H1 (cell line): ENCODE results near the gene VPS51. TPM values are rescaled to one million over a fixed set of nuclear protein-coding genes. Genes with fewer than 3 reads are reported as not detected.
A peak's percentile ranks its signal among the peaks of the same experiment; 100 is the strongest.

ENCODE experiments used
- CTCF ChIA-PET: fragments of 300-600 bp; sonication (Branson Sonifier 250); formaldehyde crosslinking; loops from one replicate; lab custom pipeline; 2021; ENCODE audit not compliant: partially characterized antibody; lab: Charles Lee
- POLR2A ChIA-PET: fragments of 300-600 bp; sonication (Branson Sonifier 250); formaldehyde crosslinking; loops from one replicate; lab custom pipeline; 2021; ENCODE audit warnings: inconsistent platforms; ENCODE audit not compliant: partially characterized antibody; lab: Charles Lee
- DNase-seq, 2 experiments: peaks; one replicate each; pipeline versions ENCODE4 v3.0.0 to v3.0.0-alpha.2; 2010 to 2022; ENCODE audit warnings: low spot score in 2 of 2, low read depth in 1 of 2, mixed read lengths in 1 of 2
- FAIRE-seq: peaks from 2 replicates; lab custom pipeline; 2011; peaks lifted over from hg19 to GRCh38; lab: Jason Lieb, UNC
- H2AFZ ChIP-seq: 2 replicates; pipeline ENCODE4 v1.8.1; 2012; ENCODE audit warnings: low read length, inconsistent platforms
- H2AK5ac ChIP-seq: 2 replicates; pipeline ENCODE4 v1.6.1; 2013; ENCODE audit warnings: low read depth, low read length
- H2BK120ac ChIP-seq: replicated peaks from 2 replicates; pipeline ENCODE3; 2013; ENCODE audit warnings: low read depth, low read length, inconsistent platforms
- H2BK12ac ChIP-seq: 2 replicates; pipeline ENCODE4 v1.6.1; 2013; ENCODE audit warnings: low read depth, low read length
- H2BK15ac ChIP-seq: 2 replicates; pipeline ENCODE4 v1.6.1; 2013; ENCODE audit warnings: low read length
- H2BK20ac ChIP-seq: 2 replicates; pipeline ENCODE4 v1.6.1; 2013; ENCODE audit warnings: low read length
- H2BK5ac ChIP-seq: 2 replicates; pipeline ENCODE4 v1.6.1; 2013; ENCODE audit warnings: low read depth, low read length
- H3K14ac ChIP-seq: 2 replicates; pipeline ENCODE4 v1.6.1; 2013; ENCODE audit warnings: inconsistent platforms; ENCODE audit not compliant: insufficient read length
- H3K18ac ChIP-seq: 2 replicates; pipeline ENCODE4 v1.6.1; 2013; ENCODE audit warnings: low read length; ENCODE audit errors: extremely low read depth
- H3K23ac ChIP-seq: 2 replicates; pipeline ENCODE4 v1.6.1; 2013; ENCODE audit warnings: inconsistent platforms; ENCODE audit not compliant: insufficient read length
- H3K23me2 ChIP-seq: 2 replicates; pipeline ENCODE4 v1.6.1; 2013; ENCODE audit warnings: low read depth, low read length
- H3K27ac ChIP-seq: 2 replicates; pipeline ENCODE4 v1.6.1; 2011; ENCODE audit warnings: low read depth, low read length, inconsistent platforms
- H3K27me3 ChIP-seq, 4 experiments: replicated peaks in 1 of 4; 1 replicate in 1 of 4; 2 replicates in 3 of 4; pipeline versions ENCODE4 v1.6.1 to v1.8.1; 2011 to 2013; ENCODE audit warnings: low read length in 3 of 4, mild to moderate bottlenecking in 3 of 4, inconsistent platforms in 2 of 4, mixed read lengths in 2 of 4, moderate library complexity in 1 of 4; ENCODE audit not compliant: control insufficient read depth in 3 of 4, insufficient read depth in 3 of 4; ENCODE audit errors: extremely low read depth in 1 of 4
- H3K36me3 ChIP-seq, 4 experiments: 2 replicates each; pipeline versions ENCODE4 v1.6.1 to v1.8.1; 2011 to 2013; ENCODE audit warnings: mild to moderate bottlenecking in 4 of 4, low read length in 3 of 4, moderate library complexity in 2 of 4, control low read depth in 1 of 4, inconsistent platforms in 1 of 4; ENCODE audit not compliant: insufficient read depth in 4 of 4, control insufficient read depth in 2 of 4
- H3K4ac ChIP-seq: replicated peaks from 2 replicates; pipeline ENCODE3; 2013; ENCODE audit warnings: low read length, low read depth, mixed read lengths, inconsistent platforms; ENCODE audit not compliant: insufficient read length
- H3K4me1 ChIP-seq, 4 experiments: replicated peaks in 1 of 4; 1 replicate in 1 of 4; 2 replicates in 3 of 4; pipeline versions ENCODE4 v1.6.1 to v1.8.1; 2011 to 2013; ENCODE audit warnings: low read length in 3 of 4, inconsistent platforms in 2 of 4, mixed read lengths in 1 of 4; ENCODE audit not compliant: insufficient read depth in 4 of 4, control insufficient read depth in 3 of 4
- H3K4me2 ChIP-seq, 2 experiments: 2 replicates each; pipeline versions ENCODE4 v1.6.1 to v1.8.1; 2011 to 2013; ENCODE audit warnings: low read depth in 2 of 2, low read length in 2 of 2, control low read depth in 1 of 2, inconsistent platforms in 1 of 2, mild to moderate bottlenecking in 1 of 2; ENCODE audit not compliant: insufficient read depth in 1 of 2
- H3K4me3 ChIP-seq, 4 experiments: fragments of 200-600, 300-600 bp in 1 of 4; sonication (generic), shearing (Covaris generic), sonication (Bioruptor Twin) in 1 of 4; 2 replicates each; pipeline versions ENCODE4 v1.5.1 to v1.8.1; 2011 to 2016; ENCODE audit warnings: low read length in 4 of 4, low read depth in 3 of 4, control low read depth in 2 of 4, inconsistent platforms in 2 of 4, mild to moderate bottlenecking in 2 of 4, mixed read lengths in 1 of 4, moderate library complexity in 1 of 4; ENCODE audit not compliant: insufficient read depth in 2 of 4; ENCODE audit errors: extremely low read depth in 1 of 4
- H3K56ac ChIP-seq: replicated peaks from 2 replicates; pipeline ENCODE3; 2013; ENCODE audit warnings: low read depth, mild to moderate bottlenecking, mixed read lengths, low read length, inconsistent platforms; ENCODE audit not compliant: insufficient read length
- H3K79me1 ChIP-seq: 2 replicates; pipeline ENCODE4 v1.6.1; 2013; ENCODE audit warnings: low read depth, low read length, control low read depth
- H3K79me2 ChIP-seq, 2 experiments: 2 replicates each; pipeline versions ENCODE4 v1.6.1 to v1.8.1; 2012 to 2013; ENCODE audit warnings: low read length in 2 of 2, mild to moderate bottlenecking in 2 of 2, inconsistent platforms in 1 of 2; ENCODE audit not compliant: insufficient read depth in 2 of 2, control insufficient read depth in 1 of 2
- H3K9ac ChIP-seq, 4 experiments: replicated peaks in 1 of 4; 1 replicate in 1 of 4; 2 replicates in 3 of 4; pipeline versions ENCODE4 v1.6.1 to v1.8.1; 2011 to 2013; ENCODE audit warnings: low read depth in 3 of 4, low read length in 3 of 4, control low read depth in 2 of 4, mild to moderate bottlenecking in 2 of 4, moderate library complexity in 2 of 4, inconsistent platforms in 1 of 4; ENCODE audit errors: extremely low read depth in 1 of 4
- H3K9me3 ChIP-seq, 2 experiments: 2 replicates each; pipeline versions ENCODE4 v1.6.1 to v1.8.1; 2012 to 2013; ENCODE audit warnings: mild to moderate bottlenecking in 2 of 2, moderate library complexity in 2 of 2, control low read depth in 1 of 2, inconsistent platforms in 1 of 2, low read depth in 1 of 2, low read length in 1 of 2, mixed read lengths in 1 of 2; ENCODE audit not compliant: insufficient read depth in 2 of 2
- H4K20me1 ChIP-seq, 2 experiments: replicated peaks in 1 of 2; 2 replicates each; pipeline versions ENCODE3 to v1.8.1; 2011 to 2013; ENCODE audit warnings: inconsistent platforms in 2 of 2, low read length in 2 of 2, mild to moderate bottlenecking in 1 of 2; ENCODE audit not compliant: insufficient read depth in 2 of 2, control insufficient read depth in 1 of 2
- H4K5ac ChIP-seq: 2 replicates; pipeline ENCODE4 v1.6.1; 2013; ENCODE audit warnings: low read length, low read depth, mixed read lengths, inconsistent platforms; ENCODE audit not compliant: insufficient read length
- H4K8ac ChIP-seq: 2 replicates; pipeline ENCODE4 v1.8.0; 2013; ENCODE audit warnings: mild to moderate bottlenecking, moderate library complexity, low read length, inconsistent platforms; ENCODE audit not compliant: insufficient read depth; ENCODE audit errors: extremely low read depth
- H4K91ac ChIP-seq: replicated peaks from 2 replicates; pipeline ENCODE3; 2013; ENCODE audit warnings: low read length, mixed read lengths, inconsistent platforms; ENCODE audit not compliant: insufficient read length
- ASH2L ChIP-seq: fragments of 200-600, 300-600 bp; sonication (generic); IDR thresholded peaks from one replicate; pipeline ENCODE4 v1.7.1; 2017; ENCODE audit warnings: low read length
- CREB1 ChIP-seq: IDR thresholded peaks from 2 replicates; pipeline ENCODE4 v1.6.1; 2012; ENCODE audit warnings: inconsistent platforms
- CTBP2 ChIP-seq: IDR thresholded peaks from 2 replicates; pipeline ENCODE4 v1.7.0; 2011; ENCODE audit warnings: borderline replicate concordance, mild to moderate bottlenecking, moderate library complexity, mixed read lengths, low read length; ENCODE audit not compliant: insufficient read depth, insufficient read length
- EP300 ChIP-seq, 2 experiments: IDR thresholded peaks; 1 replicate in 1 of 2; 2 replicates in 1 of 2; pipeline ENCODE4 v1.6.1; 2011 to 2012; ENCODE audit warnings: low read depth in 2 of 2, low read length in 2 of 2, mild to moderate bottlenecking in 2 of 2, borderline replicate concordance in 1 of 2, inconsistent platforms in 1 of 2, moderate library complexity in 1 of 2
- GTF2F1 ChIP-seq: IDR thresholded peaks from 2 replicates; pipeline ENCODE4 v1.6.1; 2012; ENCODE audit warnings: low read depth, low read length, improper control_type of control experiment, borderline replicate concordance
- JUND ChIP-seq: IDR thresholded peaks from 2 replicates; pipeline ENCODE4 v1.6.1; 2011; ENCODE audit warnings: mild to moderate bottlenecking, improper control_type of control experiment, low read length
- MAFK ChIP-seq: IDR thresholded peaks from 2 replicates; pipeline ENCODE4 v1.6.1; 2012; ENCODE audit warnings: low read depth, mild to moderate bottlenecking, improper control_type of control experiment, low read length
- NANOG ChIP-seq: IDR thresholded peaks from 2 replicates; pipeline ENCODE4 v1.6.1; 2011; ENCODE audit warnings: low read length, low read depth, mild to moderate bottlenecking, inconsistent platforms; ENCODE audit not compliant: insufficient read depth, poor library complexity, severe bottlenecking
- POLR2A ChIP-seq, 2 experiments: IDR thresholded peaks; 1 replicate in 1 of 2; 2 replicates in 1 of 2; pipeline ENCODE4 v1.6.1; 2011; ENCODE audit warnings: low read depth in 2 of 2, low read length in 2 of 2, mild to moderate bottlenecking in 2 of 2; ENCODE audit errors: control extremely low read depth in 1 of 2
- SP4 ChIP-seq: IDR thresholded peaks from 2 replicates; pipeline ENCODE4 v1.6.1; 2012; ENCODE audit warnings: low read length, inconsistent platforms
- SRF ChIP-seq: IDR thresholded peaks from 2 replicates; pipeline ENCODE4 v1.6.1; 2011; ENCODE audit warnings: mild to moderate bottlenecking, low read depth, low read length, moderate library complexity
- TAF1 ChIP-seq: IDR thresholded peaks from 2 replicates; pipeline ENCODE4 v1.6.1; 2011; ENCODE audit warnings: mild to moderate bottlenecking, low read depth, low read length
- TEAD4 ChIP-seq: IDR thresholded peaks from 2 replicates; pipeline ENCODE4 v1.6.1; 2012; ENCODE audit warnings: low read depth, low read length, inconsistent platforms, mixed read lengths
- YY1 ChIP-seq: IDR thresholded peaks from 2 replicates; pipeline ENCODE4 v1.6.1; 2011; ENCODE audit warnings: low read depth, mild to moderate bottlenecking, low read length
- WGBS, 2 experiments: shearing (Covaris generic) in 1 of 2; methylation state at CpG; one replicate each; pipeline versions ENCODE4 v1.1.6 to v1.1.7; 2013 to 2015; ENCODE audit warnings: low lambda C conversion rate in 2 of 2, mixed read lengths in 2 of 2, inconsistent platforms in 1 of 2, low coverage in 1 of 2, missing lambda C conversion rate in 1 of 2; ENCODE audit not compliant: insufficient replicate concordance in 2 of 2, insufficient coverage in 1 of 2, insufficient read length in 1 of 2; ENCODE audit errors: extremely low coverage in 1 of 2, missing lambda C conversion rate in 1 of 2; 5-methylcytosine and 5-hydroxymethylcytosine counted together
- polyA plus RNA-seq, 7 experiments: library from polyadenylated mRNA; depleted of rRNA in 3 of 7; stranded (reverse) in 5 of 7; unstranded in 2 of 7; fragments of >200 nt in 5 of 7; fragments of 200-250 nt in 2 of 7; gene quantifications; 1 replicate in 5 of 7; 2 replicates in 1 of 7; 4 replicates in 1 of 7; pipeline versions ENCODE4 v1.2.1 to v1.2.3, GENCODE V29; 2011 to 2013; ENCODE audit warnings: missing spikeins in 2 of 7, mixed read lengths in 2 of 7
- total RNA-seq: library from RNA; stranded (reverse); fragmentation: NEBNext Ultra II Directional; extraction: Animal tissue kit (Norgen Biotek cat#: 25700); gene quantifications from 2 replicates; pipeline ENCODE4 v1.2.1, GENCODE V29; 2021

VPS51 gene
- total and polyA plus RNA-seq, 2 of the 8 experiments (the other 6 are each of a cell fraction or from before 2014, with no cell fraction given): 97.4 to 142 TPM

GRCh38 chr11:65131417-65131776 is 35.4 kb downstream of the VPS51 start:
- Histone ChIP-seq H3K79me2 (peaks cover 0 to 15% of the 10 kb centered on the region in 2 experiments; a peak in 1 of 4 replicates), H3K27ac (no peak overlapping the region), H2AFZ (no peak overlapping the region), H3K4ac (no peak overlapping the region), H2AK5ac (no peak overlapping the region), H3K9me3 (no peaks in the 10 kb centered on the region), H3K18ac (no peak overlapping the region), H2BK120ac (no peak overlapping the region), H3K36me3 (peaks cover 16 to 48% (median 39%) of the 10 kb centered on the region in 4 experiments), H3K27me3 (no peaks in the 10 kb centered on the region), H2BK12ac (0 out of 2 replicates have a peak overlapping the region, but pooled peaks have one; percentile 27), H4K5ac (no peak overlapping the region), H3K14ac (no peak overlapping the region), H3K79me1 (peaks cover 3% of the 10 kb centered on the region; the same call in 1 of the 2 replicates), H4K8ac (no peak overlapping the region), H2BK15ac (no peak overlapping the region), H3K4me3 (no peak overlapping the region), H4K91ac (no peak overlapping the region), H2BK20ac (no peak overlapping the region), H3K23ac (no peak overlapping the region), H3K4me2 (no peak overlapping the region), H2BK5ac (no peak overlapping the region), H3K4me1 (peaks cover 0 to 13% (median 7%) of the 10 kb centered on the region in 4 experiments; a peak in 6 of 7 replicates), H3K56ac (no peak overlapping the region), H3K23me2 (peaks cover 14% of the 10 kb centered on the region), H4K20me1 (peaks cover 0 to 16% of the 10 kb centered on the region in 2 experiments), H3K9ac (no peak overlapping the region)
- ChIA-PET POLR2A (interaction anchor here (1.0 to 15.8 kb wide), 3 partner anchors 13 to 38 kb away, joined by 3 to 305 read pairs (median 11); partner anchors contain the start of genes FAU, MRPL49, TM7SF2 and ZNHIT2), CTCF (interaction anchor here (0.8 to 9.5 kb wide), 7 partner anchors 9 to 284 kb away, joined by 3 to 71 read pairs (median 4); partner anchors contain the start of genes CAPN1, FAU, MRPL49 and TM7SF2)
- no peak for TF ChIP-seq GTF2F1
- TF ChIP-seq SP4: no peak
- no peak for TF ChIP-seq TAF1
- no peak for TF ChIP-seq ASH2L
- TF ChIP-seq TEAD4: no peak
- TF ChIP-seq NANOG: no peak
- no peak for TF ChIP-seq CTBP2
- no peak for TF ChIP-seq MAFK
- TF ChIP-seq JUND: no peak
- TF ChIP-seq YY1: no peak
- TF ChIP-seq SRF: no peak
- TF ChIP-seq CREB1: no peak
- TF ChIP-seq POLR2A (IDR thresholded peaks at IDR 0.05; ENCODE audit: control extremely low read depth in 1 of 2, low read depth in 2 of 2, low read length in 2 of 2): no peak
- TF ChIP-seq EP300 (IDR thresholded peaks at IDR 0.05; ENCODE audit: borderline replicate concordance in 1 of 2, low read depth in 2 of 2, low read length in 2 of 2): no peak
- WGBS, 2 experiments: 84% methylated on average over 3 of the region's 3 CpGs; no CpG with 5 or more reads in 1 of the 2 experiments
- no peak for FAIRE-seq
- no peak for DNase-seq
